Measurements from ENCODE around the gene CPNE7.

GRCh38 chr16:89577055-89577759, 1.6 kb downstream of the CPNE7 start:
- TF ChIP-seq ATF3 (IDR thresholded peaks at IDR 0.05) (no peak), CTCF (IDR thresholded peaks at IDR 0.05; ENCODE audit: low read depth, low read length, missing input control) (no peak), EGR1 (IDR thresholded peaks at IDR 0.05; ENCODE audit: low read depth in 2 of 2) (no peak), REST (IDR thresholded peaks at IDR 0.05) (no peak), GABPA (IDR thresholded peaks at IDR 0.05 in 1 of 2, conservative IDR thresholded peaks at IDR 0.05 in 1 of 2) (no peak), YY1 (IDR thresholded peaks at IDR 0.05) (no peak), MAX (IDR thresholded peaks at IDR 0.05) (no peak), HNF4G (IDR thresholded peaks at IDR 0.05) (no peak), RXRA (IDR thresholded peaks at IDR 0.05) (no peak), RAD21 (IDR thresholded peaks at IDR 0.05) (no peak)
